ENCODE results near the gene RNF212B.

The RNF212B gene

GRCh38 chr14:23206422-23207145 is 31.2 kb upstream of the RNF212B start:
- TF ChIP-seq, protein P1, sequence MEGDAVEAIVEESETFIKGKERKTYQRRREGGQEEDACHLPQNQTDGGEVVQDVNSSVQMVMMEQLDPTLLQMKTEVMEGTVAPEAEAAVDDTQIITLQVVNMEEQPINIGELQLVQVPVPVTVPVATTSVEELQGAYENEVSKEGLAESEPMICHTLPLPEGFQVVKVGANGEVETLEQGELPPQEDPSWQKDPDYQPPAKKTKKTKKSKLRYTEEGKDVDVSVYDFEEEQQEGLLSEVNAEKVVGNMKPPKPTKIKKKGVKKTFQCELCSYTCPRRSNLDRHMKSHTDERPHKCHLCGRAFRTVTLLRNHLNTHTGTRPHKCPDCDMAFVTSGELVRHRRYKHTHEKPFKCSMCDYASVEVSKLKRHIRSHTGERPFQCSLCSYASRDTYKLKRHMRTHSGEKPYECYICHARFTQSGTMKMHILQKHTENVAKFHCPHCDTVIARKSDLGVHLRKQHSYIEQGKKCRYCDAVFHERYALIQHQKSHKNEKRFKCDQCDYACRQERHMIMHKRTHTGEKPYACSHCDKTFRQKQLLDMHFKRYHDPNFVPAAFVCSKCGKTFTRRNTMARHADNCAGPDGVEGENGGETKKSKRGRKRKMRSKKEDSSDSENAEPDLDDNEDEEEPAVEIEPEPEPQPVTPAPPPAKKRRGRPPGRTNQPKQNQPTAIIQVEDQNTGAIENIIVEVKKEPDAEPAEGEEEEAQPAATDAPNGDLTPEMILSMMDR (IDR thresholded peaks at IDR 0.05; ENCODE audit: insufficient read depth, low read length, poor library complexity, severe bottlenecking): no peak
- Histone ChIP-seq H3K36me3 (ENCODE audit: control insufficient read depth, insufficient read depth, low read length) (no peaks in the 10 kb centered on the region), H3K27me3 (replicated peaks; ENCODE audit: control insufficient read depth, insufficient read depth, low read length) (no peaks in the 10 kb centered on the region), H3K4me3 (replicated peaks; ENCODE audit: low read depth, low read length) (no peak overlapping the region)
- DNase-seq (ENCODE audit: extremely low read depth, insufficient read length): no peak

GRCh38 chr14:23207146-23207540 is 30.6 kb upstream of the RNF212B start:
- Histone ChIP-seq H3K27me3 (replicated peaks; ENCODE audit: control insufficient read depth, insufficient read depth, low read length) (no peaks in the 10 kb centered on the region), H3K36me3 (ENCODE audit: control insufficient read depth, insufficient read depth, low read length) (no peaks in the 10 kb centered on the region), H3K4me3 (replicated peaks; ENCODE audit: low read depth, low read length) (no peak overlapping the region)
- no peak for DNase-seq (ENCODE audit: extremely low read depth, insufficient read length)
- TF ChIP-seq, protein P1 (IDR thresholded peaks at IDR 0.05; ENCODE audit: insufficient read depth, low read length, poor library complexity, severe bottlenecking): no peak

DNA sequence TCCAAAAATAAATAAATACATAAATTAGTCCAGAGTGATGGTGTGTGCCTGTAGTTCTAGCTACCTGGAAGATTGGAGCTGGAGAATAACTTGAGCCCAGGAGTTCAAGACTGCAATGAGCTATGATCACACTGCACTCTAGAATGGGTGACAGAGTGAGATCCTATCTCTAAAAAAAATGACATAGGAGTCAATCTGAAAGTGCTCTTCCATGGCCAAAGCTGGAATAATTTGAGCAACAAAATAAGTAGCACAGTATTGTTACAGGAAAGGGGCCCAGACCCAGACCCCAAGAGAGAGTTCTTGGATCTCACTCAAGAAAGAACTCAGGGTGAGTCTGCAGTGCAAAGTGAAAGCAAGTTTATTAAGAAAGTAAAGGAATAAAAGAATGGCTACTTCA is 29.4 kb upstream of the RNF212B start:
- Histone ChIP-seq H3K4me3 (replicated peaks; ENCODE audit: low read depth, low read length) (no peak overlapping the region), H3K36me3 (ENCODE audit: control insufficient read depth, insufficient read depth, low read length) (no peaks in the 10 kb centered on the region), H3K27me3 (replicated peaks; ENCODE audit: control insufficient read depth, insufficient read depth, low read length) (no peaks in the 10 kb centered on the region)
- DNase-seq (ENCODE audit: extremely low read depth, insufficient read length): no peak
- TF ChIP-seq, protein P1 (IDR thresholded peaks at IDR 0.05; ENCODE audit: insufficient read depth, low read length, poor library complexity, severe bottlenecking): no peak

DNA sequence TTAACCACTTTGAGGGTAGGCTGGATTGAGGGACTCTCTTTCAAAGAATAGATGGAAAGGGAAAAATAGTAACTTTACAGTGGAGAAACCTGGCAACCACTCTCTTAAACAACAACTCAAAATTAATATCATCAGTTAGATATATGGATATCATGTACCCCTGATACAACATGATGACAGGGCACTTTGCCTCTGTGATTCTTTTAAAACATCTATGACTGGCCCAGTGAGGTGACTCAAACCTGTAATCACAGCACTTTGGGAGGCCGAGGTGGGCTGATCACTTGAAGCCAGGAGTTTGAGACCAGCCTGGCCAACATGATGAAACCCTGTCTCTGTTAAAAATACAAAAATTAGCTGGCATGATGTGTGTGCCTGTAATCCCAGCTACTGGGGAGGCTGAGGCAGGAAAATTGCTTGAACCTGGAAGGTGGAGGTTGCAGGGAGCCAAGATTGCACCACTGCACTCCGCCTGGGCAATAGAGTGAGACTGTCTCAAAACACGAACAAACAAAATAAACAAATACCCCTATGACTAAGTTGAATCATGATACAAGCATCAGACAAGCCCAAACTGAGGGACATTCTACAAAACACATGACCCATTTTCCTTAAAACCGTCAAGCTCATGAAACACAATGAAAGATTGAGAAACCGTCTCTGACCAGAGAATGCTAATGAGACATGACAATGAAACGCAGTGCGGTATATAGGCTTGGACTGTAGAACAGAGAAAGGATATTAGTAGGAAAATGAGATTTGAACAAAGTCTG is 27.9 kb upstream of the RNF212B start:
- H3K27me3 ChIP-seq (replicated peaks; ENCODE audit: control insufficient read depth, insufficient read depth, low read length): no peaks in the 10 kb centered on the region
- DNase-seq (ENCODE audit: extremely low read depth, insufficient read length): no peak
- no peak overlapping the region for H3K4me3 ChIP-seq (replicated peaks; ENCODE audit: low read depth, low read length)
- no peaks in the 10 kb centered on the region for H3K36me3 ChIP-seq (ENCODE audit: control insufficient read depth, insufficient read depth, low read length)
- TF ChIP-seq, protein P1 (IDR thresholded peaks at IDR 0.05; ENCODE audit: insufficient read depth, low read length, poor library complexity, severe bottlenecking): no peak

- H3K27me3 ChIP-seq (replicated peaks; ENCODE audit: control insufficient read depth, insufficient read depth, low read length): no peaks in the 10 kb centered on the region
- no peak for DNase-seq (ENCODE audit: extremely low read depth, insufficient read length)
- TF ChIP-seq, protein P1 (IDR thresholded peaks at IDR 0.05; ENCODE audit: insufficient read depth, low read length, poor library complexity, severe bottlenecking): no peak
These were observed 22.3 kb upstream of the RNF212B start for GRCh38 chr14:23215421-23215820.

More at GRCh38 chr14:23215421-23215820, 22.3 kb upstream of the RNF212B start:
- no peak overlapping the region for H3K4me3 ChIP-seq (replicated peaks; ENCODE audit: low read depth, low read length)
- no peaks in the 10 kb centered on the region for H3K36me3 ChIP-seq (ENCODE audit: control insufficient read depth, insufficient read depth, low read length)
